WTC11 (cell line): ENCODE data around the gene GRM3. TPM values are rescaled to one million over a fixed set of nuclear protein-coding genes. Genes with fewer than 3 reads are reported as not detected.
A peak's percentile ranks its signal among the peaks of the same experiment; 100 is the strongest.
"Not testable (repeated sequence)": the region's sequence is repeated elsewhere in the genome, so short reads cannot be mapped to it uniquely, and the experiment has no call there.

Experiments used
- ATAC-seq: fragments of 200-7000 bp; cut with Tn5 transposase; 2 replicates; pipeline ENCODE4 v1.10.0; 2021; ENCODE audit warnings: mild to moderate bottlenecking, moderate library complexity
- CTCF ChIA-PET: fragments of 300-600 bp; sonication (Branson Sonifier 250); formaldehyde crosslinking; loops from one replicate; lab custom pipeline; 2021; ENCODE audit warnings: antibody characterized with exemption; lab: Charles Lee
- POLR2A ChIA-PET: fragments of 350-600 bp; sonication (Branson Sonifier 250); formaldehyde crosslinking; loops from one replicate; lab custom pipeline; 2021; ENCODE audit warnings: antibody characterized with exemption; lab: Charles Lee
- DNase-seq: peaks from one replicate; pipeline ENCODE4 v3.0.0; 2021; ENCODE audit warnings: low spot score
- H3K27ac Mint-ChIP-seq: 2 replicates; pipeline ENCODE4 v1.8.0; 2021; ENCODE audit warnings: mixed read lengths
- H3K27me3 Mint-ChIP-seq: 2 replicates; pipeline ENCODE4 v1.8.0; 2021; ENCODE audit warnings: low read depth, mild to moderate bottlenecking, moderate library complexity, mixed read lengths
- H3K36me3 Mint-ChIP-seq: 2 replicates; pipeline ENCODE4 v1.8.0; 2021; ENCODE audit warnings: mixed read lengths
- H3K4me1 Mint-ChIP-seq: 2 replicates; pipeline ENCODE4 v1.8.0; 2022; ENCODE audit warnings: mixed read lengths
- H3K4me3 Mint-ChIP-seq: 2 replicates; pipeline ENCODE4 v1.8.0; 2021; ENCODE audit warnings: mild to moderate bottlenecking, moderate library complexity, mixed read lengths
- H3K9me3 Mint-ChIP-seq: 2 replicates; pipeline ENCODE4 v1.8.0; 2021; ENCODE audit warnings: mixed read lengths
- CDX4 ChIP-seq: fragments of 250-450 bp; sonication (Bioruptor Pico); IDR thresholded peaks from 2 replicates; pipeline ENCODE4 v1.9.0; 2021; ENCODE audit warnings: moderate library complexity, mild to moderate bottlenecking, inconsistent platforms, borderline replicate concordance
- CREB1 ChIP-seq: sonication (generic); formaldehyde crosslinking; IDR thresholded peaks from 2 replicates; pipeline ENCODE4 v1.8.0; 2023; ENCODE audit warnings: mild to moderate bottlenecking, missing genetic modification reagents
- CTCF ChIP-seq: fragments of 200-600 bp; IDR thresholded peaks from 2 replicates; pipeline ENCODE4 v1.8.0; 2022; ENCODE audit warnings: antibody characterized with exemption
- ESRRA ChIP-seq: sonication (generic); formaldehyde crosslinking; IDR thresholded peaks from 2 replicates; pipeline ENCODE4 v1.8.1; 2022; ENCODE audit warnings: mild to moderate bottlenecking, missing genetic modification reagents, borderline replicate concordance
- NR1H2 ChIP-seq: sonication (generic); formaldehyde crosslinking; IDR thresholded peaks from 2 replicates; pipeline ENCODE4 v1.9.0; 2021; ENCODE audit warnings: mild to moderate bottlenecking, moderate library complexity, missing genetic modification reagents
- PREB ChIP-seq: sonication (generic); formaldehyde crosslinking; IDR thresholded peaks from 2 replicates; pipeline ENCODE4 v1.8.1; 2022; ENCODE audit warnings: mild to moderate bottlenecking, missing genetic modification reagents, moderate library complexity, borderline replicate concordance
- PRRX2 ChIP-seq: fragments of 250-450 bp; sonication (Bioruptor Pico); IDR thresholded peaks from 2 replicates; pipeline ENCODE4 v1.8.0; 2021; ENCODE audit warnings: mild to moderate bottlenecking
- TCF7 ChIP-seq: sonication (generic); formaldehyde crosslinking; IDR thresholded peaks from 2 replicates; pipeline ENCODE4 v1.8.0; 2022; ENCODE audit warnings: mild to moderate bottlenecking, low read depth, missing genetic modification reagents, moderate library complexity
- ZNF263 ChIP-seq: sonication (generic); formaldehyde crosslinking; IDR thresholded peaks from 2 replicates; pipeline ENCODE4 v1.8.1; 2022; ENCODE audit warnings: low read depth, mild to moderate bottlenecking, moderate library complexity, missing genetic modification reagents
- ZNF281 ChIP-seq: sonication (generic); formaldehyde crosslinking; IDR thresholded peaks from 2 replicates; pipeline ENCODE4 v1.8.0; 2023; ENCODE audit warnings: mild to moderate bottlenecking, missing genetic modification reagents
- ZNF423 ChIP-seq: fragments of 250-450 bp; sonication (Bioruptor Pico); IDR thresholded peaks from 2 replicates; pipeline ENCODE4 v2.1.2; 2022; ENCODE audit warnings: mild to moderate bottlenecking, moderate library complexity
- ZNF425 ChIP-seq: fragments of 250-450 bp; sonication (Bioruptor Pico); conservative IDR thresholded peaks from 2 replicates; pipeline ENCODE4 v1.9.0; 2021; ENCODE audit warnings: mild to moderate bottlenecking
- total RNA-seq: library from RNA; stranded (reverse); gene quantifications from 3 replicates; pipeline ENCODE4 v1.2.3, GENCODE V29; 2021

GRM3 gene
- total RNA-seq, 1 experiment from 2014 or later = 0.94 TPM

GRCh38 chr7:86598721-86599120, 45.0 kb upstream of the GRM3 start (continued):
- TF ChIP-seq ZNF425 (CRISPR knock-in tag) = no peak
- TF ChIP-seq ESRRA (CRISPR knock-in tag) = no peak
- no peak for TF ChIP-seq PREB (CRISPR knock-in tag)
- no peak for TF ChIP-seq CDX4 (CRISPR knock-in tag)
- TF ChIP-seq NR1H2 (CRISPR knock-in tag) = no peak
- TF ChIP-seq ZNF263 (CRISPR knock-in tag) = no peak

GRCh38 chr7:86600506-86601290, 43.0 kb upstream of the GRM3 start:
- no peak overlapping the region for H3K4me3 Mint-ChIP-seq
- no peak overlapping the region for H3K27ac Mint-ChIP-seq
- H3K4me1 Mint-ChIP-seq = peaks cover 9% of the 10 kb centered on the region
- peak; percentile 82 for ATAC-seq
- CTCF ChIA-PET = interaction anchor here (1.3 to 2.6 kb wide), 3 partner anchors 214 to 304 kb away, joined by 3 to 14 read pairs (median 12); no protein-coding TSS in a partner anchor
- TF ChIP-seq PRRX2 (CRISPR knock-in tag) (no peak), ZNF423 (CRISPR knock-in tag) (peak; percentile 70), CDX4 (CRISPR knock-in tag) (no peak), ZNF281 (no peak), TCF7 (no peak), CREB1 (CRISPR knock-in tag) (no peak)
- H3K27me3 Mint-ChIP-seq = no peaks in the 10 kb centered on the region; the same call in 1 of the 2 replicates
- peaks cover 7% of the 10 kb centered on the region for H3K9me3 Mint-ChIP-seq
- POLR2A ChIA-PET = no interaction called here
- H3K36me3 Mint-ChIP-seq = no peaks in the 10 kb centered on the region
- peak; percentile 39 for DNase-seq

GRCh38 chr7:86615711-86616110, 28.0 kb upstream of the GRM3 start:
- DNase-seq, POLR2A ChIA-PET, H3K27ac Mint-ChIP-seq, H3K4me3 Mint-ChIP-seq, H3K4me1 Mint-ChIP-seq, H3K27me3 Mint-ChIP-seq: not testable (repeated sequence)
- peak; percentile 60; the same call in 1 of the 2 replicates for ATAC-seq
- CTCF ChIA-PET = interaction anchor here (0.6 kb wide), 1 partner anchor 22 kb away, joined by 3 read pairs; no protein-coding TSS in a partner anchor
- H3K9me3 Mint-ChIP-seq = peaks cover 38% of the 10 kb centered on the region
- peaks cover 18% of the 10 kb centered on the region for H3K36me3 Mint-ChIP-seq
- peak; percentile 22; the same call in 1 of the 2 replicates for TF ChIP-seq CTCF
